Gastroesophageal sphincter (tissue), 3 donors: ENCODE data around the gene TMPRSS9.

ENCODE experiments used
- POLR2A ChIP-seq, 2 donors: fragments of 450-650 bp; IDR thresholded peaks; one replicate each; pipeline ENCODE4 v1.6.1; 2017; ENCODE audit warnings: antibody characterized with exemption in 2 of 2, mild to moderate bottlenecking in 2 of 2, moderate library complexity in 1 of 2
- POLR2AphosphoS5 ChIP-seq: sonication (generic); formaldehyde crosslinking; IDR thresholded peaks from one replicate; pipeline ENCODE4 v1.6.1; 2017; ENCODE audit warnings: antibody characterized with exemption
- TF ChIP-seq, protein P1 (sequence below), 4 experiments: fragments of 200-600 bp in 2 of 4; fragments of 450-650 bp in 2 of 4; sonication (generic) in 1 of 4; IDR thresholded peaks; one replicate each; pipeline ENCODE4 v1.5.1; 2017 to 2019; ENCODE audit warnings: antibody characterized with exemption in 4 of 4, mild to moderate bottlenecking in 2 of 4, moderate library complexity in 2 of 4

DNA sequence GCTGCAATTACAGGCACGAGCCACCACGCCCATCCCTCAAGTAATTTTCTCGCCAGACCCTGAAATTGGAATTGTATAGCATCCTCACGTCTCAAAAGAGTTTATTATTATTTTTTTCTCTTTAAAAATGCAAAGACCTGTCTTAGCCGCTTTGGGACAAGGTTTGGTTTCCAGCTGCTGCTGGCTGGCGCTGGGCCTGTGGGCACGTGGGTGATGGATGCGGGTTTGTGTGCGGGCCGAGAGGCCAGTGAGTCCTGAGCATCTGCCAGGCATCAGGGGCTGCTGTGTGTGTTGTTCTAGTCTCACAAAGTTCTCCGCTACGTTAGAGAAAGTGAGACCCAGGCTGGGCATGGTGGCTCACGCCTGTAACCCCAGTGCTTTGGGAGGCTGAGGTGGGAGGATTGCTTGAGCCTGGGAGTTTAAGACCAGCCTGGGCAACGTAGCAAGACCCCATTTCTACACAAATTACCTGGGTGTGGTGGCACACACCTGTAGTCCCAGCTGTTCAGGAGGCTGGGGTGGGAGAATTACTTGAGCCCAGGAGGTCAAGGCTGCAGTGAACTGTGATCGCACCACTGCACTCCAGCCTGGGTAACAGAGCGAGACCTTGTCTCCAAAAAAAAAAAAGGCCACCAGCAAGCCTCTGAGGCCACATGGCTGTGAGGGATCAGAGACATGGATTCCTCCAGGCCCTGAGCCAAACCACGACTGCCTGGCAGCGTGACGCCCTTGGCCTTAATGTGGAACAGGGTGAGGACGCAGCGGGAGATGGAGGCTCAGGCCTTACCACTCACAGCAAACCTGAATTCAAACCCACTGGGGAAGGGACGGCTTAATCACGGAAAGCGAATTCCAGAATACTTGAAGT, 4.7 kb upstream of the TMPRSS9 start:
- TF ChIP-seq POLR2A (IDR thresholded peaks at IDR 0.05) (no peak), POLR2AphosphoS5 (no peak)
- TF ChIP-seq, protein P1, sequence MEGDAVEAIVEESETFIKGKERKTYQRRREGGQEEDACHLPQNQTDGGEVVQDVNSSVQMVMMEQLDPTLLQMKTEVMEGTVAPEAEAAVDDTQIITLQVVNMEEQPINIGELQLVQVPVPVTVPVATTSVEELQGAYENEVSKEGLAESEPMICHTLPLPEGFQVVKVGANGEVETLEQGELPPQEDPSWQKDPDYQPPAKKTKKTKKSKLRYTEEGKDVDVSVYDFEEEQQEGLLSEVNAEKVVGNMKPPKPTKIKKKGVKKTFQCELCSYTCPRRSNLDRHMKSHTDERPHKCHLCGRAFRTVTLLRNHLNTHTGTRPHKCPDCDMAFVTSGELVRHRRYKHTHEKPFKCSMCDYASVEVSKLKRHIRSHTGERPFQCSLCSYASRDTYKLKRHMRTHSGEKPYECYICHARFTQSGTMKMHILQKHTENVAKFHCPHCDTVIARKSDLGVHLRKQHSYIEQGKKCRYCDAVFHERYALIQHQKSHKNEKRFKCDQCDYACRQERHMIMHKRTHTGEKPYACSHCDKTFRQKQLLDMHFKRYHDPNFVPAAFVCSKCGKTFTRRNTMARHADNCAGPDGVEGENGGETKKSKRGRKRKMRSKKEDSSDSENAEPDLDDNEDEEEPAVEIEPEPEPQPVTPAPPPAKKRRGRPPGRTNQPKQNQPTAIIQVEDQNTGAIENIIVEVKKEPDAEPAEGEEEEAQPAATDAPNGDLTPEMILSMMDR (IDR thresholded peaks at IDR 0.05): no peak
